Panc1 (cell line): ENCODE data around the gene SULT6B1. TPM values are rescaled to one million over a fixed set of nuclear protein-coding genes. Genes with fewer than 3 reads are reported as not detected.

Experiments used
- ATAC-seq: fragments of 200-7000 bp; cut with Tn5 transposase; 2 replicates; pipeline ENCODE4 v1.9.1; 2020; ENCODE audit warnings: mild to moderate bottlenecking, moderate library complexity
- BruUV-seq: library from RNA; stranded (reverse); fragments of 400-500 nt; replicated peaks from 2 replicates; lab custom pipeline; 2021; lab: Mats Ljungman, UMichigan
- CTCF ChIA-PET: fragments of 300-600 bp; sonication (Branson Sonifier 250); formaldehyde crosslinking; loops from one replicate; lab custom pipeline; 2022; ENCODE audit warnings: antibody characterized with exemption; lab: Charles Lee
- POLR2A ChIA-PET: fragments of 300-600 bp; sonication (Branson Sonifier 250); formaldehyde crosslinking; loops from one replicate; lab custom pipeline; 2022; ENCODE audit warnings: antibody characterized with exemption; lab: Charles Lee
- DNase-seq: peaks from one replicate; pipeline ENCODE4 v3.0.0-alpha.2; 2010; ENCODE audit warnings: low read depth, low spot score
- H3K27ac ChIP-seq: 2 replicates; pipeline ENCODE4 v1.5.1; 2011; ENCODE audit warnings: mild to moderate bottlenecking, low read length, inconsistent platforms
- H3K27me3 ChIP-seq: fragments of 200-500 bp; sonication (Bioruptor generic); 2 replicates; pipeline ENCODE4 v1.6.0; 2014; ENCODE audit warnings: low read length, inconsistent platforms; ENCODE audit not compliant: control insufficient read depth, insufficient read depth
- H3K36me3 ChIP-seq: fragments of 200-500 bp; sonication (Bioruptor generic); 2 replicates; pipeline ENCODE4 v1.5.1; 2014; ENCODE audit warnings: inconsistent platforms, mild to moderate bottlenecking, low read length, moderate library complexity; ENCODE audit not compliant: control insufficient read depth, insufficient read depth
- H3K4me1 ChIP-seq: 2 replicates; pipeline ENCODE4 v1.5.1; 2011; ENCODE audit warnings: inconsistent platforms, mild to moderate bottlenecking, low read length, moderate library complexity; ENCODE audit not compliant: control insufficient read depth, insufficient read depth
- H3K4me3 ChIP-seq, 2 experiments: 2 replicates each; pipeline ENCODE4 v1.5.1; 2011 to 2012; ENCODE audit warnings: low read depth in 2 of 2, low read length in 2 of 2, mild to moderate bottlenecking in 2 of 2, inconsistent platforms in 1 of 2, moderate library complexity in 1 of 2
- H3K9me3 ChIP-seq: fragments of 200-500 bp; sonication (Bioruptor generic); 2 replicates; pipeline ENCODE4 v1.5.1; 2014; ENCODE audit warnings: low read depth, mild to moderate bottlenecking, inconsistent platforms, low read length, moderate library complexity; ENCODE audit not compliant: control insufficient read depth, insufficient read depth
- POLR2AphosphoS5 ChIP-seq: IDR thresholded peaks from 2 replicates; pipeline ENCODE4 v1.6.1; 2012; ENCODE audit warnings: mild to moderate bottlenecking, low read depth, low read length, moderate library complexity
- SIN3A ChIP-seq: IDR thresholded peaks from 2 replicates; pipeline ENCODE4 v1.6.1; 2012; ENCODE audit warnings: low read depth, mild to moderate bottlenecking, low read length, moderate library complexity, borderline replicate concordance; ENCODE audit not compliant: insufficient read depth
- TCF7L2 ChIP-seq: IDR thresholded peaks from 2 replicates; pipeline ENCODE4 v1.6.1; 2011; ENCODE audit warnings: mild to moderate bottlenecking, low read depth, low read length, inconsistent platforms
- in situ Hi-C: cut with HindIII; loops from 2 replicates; pipeline ENCODE4 v1.10.0; 2016; ENCODE audit warnings: low sequenced_read_pairs, low pct_unique_long_range_greater_than_20kb
- intact Hi-C: fragments of 100-400 bp; cut with micrococcal nuclease; formaldehyde crosslinking; loops from one replicate; pipeline ENCODE4 v1.10.0; 2022; ENCODE audit not compliant: unreplicated experiment
- total RNA-seq: library from RNA; stranded (reverse); gene quantifications from one replicate; pipeline ENCODE4 v1.2.1, GENCODE V29; 2021; ENCODE audit not compliant: unreplicated experiment
- TF ChIP-seq, protein P1 (sequence below), 2 experiments: IDR thresholded peaks; 2 replicates each; pipeline ENCODE4 v1.6.1; 2011 to 2012; ENCODE audit warnings: low read depth in 2 of 2, control low read depth in 1 of 2, low read length in 1 of 2, mild to moderate bottlenecking in 1 of 2, moderate library complexity in 1 of 2; ENCODE audit not compliant: insufficient read depth in 1 of 2
- TF ChIP-seq, protein P2 (sequence below): fragments of 450-650 bp; IDR thresholded peaks from 2 replicates; pipeline ENCODE4 v1.5.1; 2017; ENCODE audit warnings: mild to moderate bottlenecking

Gene SULT6B1
- total RNA-seq, 1 experiment from 2014 or later: not detected

DNA sequence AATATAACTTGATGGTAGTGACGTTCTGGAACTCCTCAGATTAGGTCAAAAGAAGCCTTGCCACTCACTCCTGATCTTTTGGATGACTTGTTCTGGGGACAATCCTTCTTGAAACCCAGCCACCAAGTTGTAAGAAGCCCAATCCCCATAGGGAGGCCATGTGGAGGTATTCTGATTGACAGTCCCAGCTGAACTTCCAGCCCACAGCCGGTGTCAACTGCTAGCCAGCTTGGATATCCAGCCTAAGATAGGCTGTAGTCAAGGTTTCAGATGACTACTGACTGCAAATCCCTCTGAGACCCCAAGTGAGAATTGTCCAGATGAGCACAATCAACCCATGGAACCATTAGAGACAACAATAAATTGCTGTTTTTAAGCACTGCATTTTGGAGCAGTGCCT, 63.1 kb downstream of the SULT6B1 start:
- Histone ChIP-seq H3K4me3 (no peak overlapping the region), H3K27me3 (no peaks in the 10 kb centered on the region), H3K36me3 (0 out of 2 replicates have a peak, but pooled peaks cover 7% of the 10 kb centered on the region), H3K27ac (no peak overlapping the region), H3K9me3 (no peaks in the 10 kb centered on the region), H3K4me1 (no peaks in the 10 kb centered on the region)
- in situ Hi-C loops (no loop called here), intact Hi-C loops (no loop called here)
- no TSS peak for BruUV-seq
- ATAC-seq (no peak), DNase-seq (no peak)
- TF ChIP-seq TCF7L2 (no peak), POLR2AphosphoS5 (no peak), SIN3A (no peak)
- TF ChIP-seq, protein P1, sequence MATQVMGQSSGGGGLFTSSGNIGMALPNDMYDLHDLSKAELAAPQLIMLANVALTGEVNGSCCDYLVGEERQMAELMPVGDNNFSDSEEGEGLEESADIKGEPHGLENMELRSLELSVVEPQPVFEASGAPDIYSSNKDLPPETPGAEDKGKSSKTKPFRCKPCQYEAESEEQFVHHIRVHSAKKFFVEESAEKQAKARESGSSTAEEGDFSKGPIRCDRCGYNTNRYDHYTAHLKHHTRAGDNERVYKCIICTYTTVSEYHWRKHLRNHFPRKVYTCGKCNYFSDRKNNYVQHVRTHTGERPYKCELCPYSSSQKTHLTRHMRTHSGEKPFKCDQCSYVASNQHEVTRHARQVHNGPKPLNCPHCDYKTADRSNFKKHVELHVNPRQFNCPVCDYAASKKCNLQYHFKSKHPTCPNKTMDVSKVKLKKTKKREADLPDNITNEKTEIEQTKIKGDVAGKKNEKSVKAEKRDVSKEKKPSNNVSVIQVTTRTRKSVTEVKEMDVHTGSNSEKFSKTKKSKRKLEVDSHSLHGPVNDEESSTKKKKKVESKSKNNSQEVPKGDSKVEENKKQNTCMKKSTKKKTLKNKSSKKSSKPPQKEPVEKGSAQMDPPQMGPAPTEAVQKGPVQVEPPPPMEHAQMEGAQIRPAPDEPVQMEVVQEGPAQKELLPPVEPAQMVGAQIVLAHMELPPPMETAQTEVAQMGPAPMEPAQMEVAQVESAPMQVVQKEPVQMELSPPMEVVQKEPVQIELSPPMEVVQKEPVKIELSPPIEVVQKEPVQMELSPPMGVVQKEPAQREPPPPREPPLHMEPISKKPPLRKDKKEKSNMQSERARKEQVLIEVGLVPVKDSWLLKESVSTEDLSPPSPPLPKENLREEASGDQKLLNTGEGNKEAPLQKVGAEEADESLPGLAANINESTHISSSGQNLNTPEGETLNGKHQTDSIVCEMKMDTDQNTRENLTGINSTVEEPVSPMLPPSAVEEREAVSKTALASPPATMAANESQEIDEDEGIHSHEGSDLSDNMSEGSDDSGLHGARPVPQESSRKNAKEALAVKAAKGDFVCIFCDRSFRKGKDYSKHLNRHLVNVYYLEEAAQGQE (IDR thresholded peaks at IDR 0.05; ENCODE audit: insufficient read depth in 1 of 2, low read depth in 2 of 2, low read length in 1 of 2): no peak
- TF ChIP-seq, protein P2, sequence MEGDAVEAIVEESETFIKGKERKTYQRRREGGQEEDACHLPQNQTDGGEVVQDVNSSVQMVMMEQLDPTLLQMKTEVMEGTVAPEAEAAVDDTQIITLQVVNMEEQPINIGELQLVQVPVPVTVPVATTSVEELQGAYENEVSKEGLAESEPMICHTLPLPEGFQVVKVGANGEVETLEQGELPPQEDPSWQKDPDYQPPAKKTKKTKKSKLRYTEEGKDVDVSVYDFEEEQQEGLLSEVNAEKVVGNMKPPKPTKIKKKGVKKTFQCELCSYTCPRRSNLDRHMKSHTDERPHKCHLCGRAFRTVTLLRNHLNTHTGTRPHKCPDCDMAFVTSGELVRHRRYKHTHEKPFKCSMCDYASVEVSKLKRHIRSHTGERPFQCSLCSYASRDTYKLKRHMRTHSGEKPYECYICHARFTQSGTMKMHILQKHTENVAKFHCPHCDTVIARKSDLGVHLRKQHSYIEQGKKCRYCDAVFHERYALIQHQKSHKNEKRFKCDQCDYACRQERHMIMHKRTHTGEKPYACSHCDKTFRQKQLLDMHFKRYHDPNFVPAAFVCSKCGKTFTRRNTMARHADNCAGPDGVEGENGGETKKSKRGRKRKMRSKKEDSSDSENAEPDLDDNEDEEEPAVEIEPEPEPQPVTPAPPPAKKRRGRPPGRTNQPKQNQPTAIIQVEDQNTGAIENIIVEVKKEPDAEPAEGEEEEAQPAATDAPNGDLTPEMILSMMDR: no peak
- ChIA-PET CTCF (no interaction called here), POLR2A (no interaction called here)

DNA sequence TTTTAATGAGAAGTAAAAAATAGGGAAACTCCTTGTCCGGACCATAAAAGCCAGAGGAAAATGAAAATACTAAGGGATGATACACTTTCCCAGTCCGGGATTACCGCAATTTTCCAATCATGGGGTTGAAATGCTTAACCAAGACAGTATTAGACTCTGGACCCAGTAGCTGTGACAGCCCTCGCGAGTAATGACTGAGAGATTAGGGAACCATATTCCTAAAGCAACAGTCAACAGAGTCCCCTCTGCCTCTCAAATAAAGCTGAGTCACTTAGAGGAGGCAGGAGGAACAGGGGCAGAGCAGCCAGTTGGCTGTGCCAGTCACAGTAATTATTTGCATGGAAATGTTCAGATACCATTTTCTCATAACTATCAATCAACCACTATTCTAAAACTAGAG, 69.3 kb downstream of the SULT6B1 start:
- no peak for DNase-seq
- BruUV-seq: no TSS peak
- H3K36me3 ChIP-seq: no peaks in the 10 kb centered on the region

More for the DNA sequence above, 69.3 kb downstream of the SULT6B1 start:
- in situ Hi-C loops: no loop called here
- POLR2A ChIA-PET: no interaction called here
- CTCF ChIA-PET: no interaction called here
- Histone ChIP-seq H3K4me1 (no peaks in the 10 kb centered on the region), H3K27me3 (no peaks in the 10 kb centered on the region), H3K9me3 (no peaks in the 10 kb centered on the region), H3K4me3 (no peak overlapping the region), H3K27ac (no peak overlapping the region)
- intact Hi-C loops: no loop called here
- TF ChIP-seq TCF7L2: no peak
- TF ChIP-seq, protein P1 (IDR thresholded peaks at IDR 0.05; ENCODE audit: insufficient read depth in 1 of 2, low read depth in 2 of 2, low read length in 1 of 2): no peak
- TF ChIP-seq, protein P2: no peak
- no peak for TF ChIP-seq SIN3A
- no peak for TF ChIP-seq POLR2AphosphoS5
- no peak for ATAC-seq
